K562 (cell line): Measurements from ENCODE around the gene ZC3H12C. TPM values are rescaled to one million over a fixed set of nuclear protein-coding genes. Genes with fewer than 3 reads are reported as not detected.

ENCODE experiments used
- ARID3A ChIP-seq: IDR thresholded peaks from 2 replicates; pipeline ENCODE4 v1.6.1; 2012; ENCODE audit warnings: low read depth, low read length, improper control_type of control experiment, borderline replicate concordance
- BACH1 ChIP-seq: fragments of 200-800 bp; sonication (Bioruptor generic); IDR thresholded peaks from 2 replicates; pipeline ENCODE4 v1.6.1; 2016; ENCODE audit warnings: missing genetic modification characterization, missing compliant biosample characterization
- EP400 ChIP-seq: fragments of 450-650 bp; IDR thresholded peaks from 2 replicates; pipeline ENCODE4 v1.6.1; 2017; ENCODE audit warnings: antibody characterized with exemption, mild to moderate bottlenecking, moderate library complexity
- FOXJ2 ChIP-seq: fragments of 200-800 bp; sonication (Bioruptor generic); IDR thresholded peaks from 2 replicates; pipeline ENCODE4 v1.6.1; 2016; ENCODE audit warnings: missing genetic modification characterization, missing compliant biosample characterization
- FOXJ3 ChIP-seq: sonication (generic); formaldehyde crosslinking; IDR thresholded peaks from 2 replicates; pipeline ENCODE4 v1.4.0; 2020; ENCODE audit warnings: mild to moderate bottlenecking, missing genetic modification reagents
- HEY1 ChIP-seq: fragments of 250-450 bp; sonication (Bioruptor Pico); IDR thresholded peaks from 2 replicates; pipeline ENCODE4 v1.5.0; 2020; ENCODE audit warnings: mild to moderate bottlenecking, moderate library complexity, borderline replicate concordance
- HNRNPK ChIP-seq: fragments of 200-400 bp; formaldehyde crosslinking; IDR thresholded peaks from one replicate; pipeline ENCODE4 v1.6.1; 2018; ENCODE audit warnings: mild to moderate bottlenecking, low read depth, low read length; ENCODE audit not compliant: poor library complexity, severe bottlenecking
- MEF2D ChIP-seq: conservative IDR thresholded peaks from 2 replicates; pipeline ENCODE4 v1.6.1; 2016; ENCODE audit warnings: low read depth, missing genetic modification characterization, missing compliant biosample characterization
- MTA3 ChIP-seq: fragments of 450-650 bp; formaldehyde crosslinking; IDR thresholded peaks from 2 replicates; pipeline ENCODE4 v1.6.1; 2017; ENCODE audit warnings: mild to moderate bottlenecking, borderline replicate concordance
- MYC ChIP-seq, 2 experiments: fragments of 250-450 bp in 1 of 2; sonication (Bioruptor Pico) in 1 of 2; IDR thresholded peaks; 2 replicates each; pipeline versions ENCODE4 v1.5.1 to v1.6.1; 2012 to 2021; ENCODE audit warnings: low read depth in 2 of 2, borderline replicate concordance in 1 of 2, improper control_type of control experiment in 1 of 2, low read length in 1 of 2, mild to moderate bottlenecking in 1 of 2, moderate library complexity in 1 of 2
- NFE2 ChIP-seq: IDR thresholded peaks from 2 replicates; pipeline ENCODE4 v1.6.1; 2014; ENCODE audit warnings: antibody characterized with exemption, low read depth
- OTX1 ChIP-seq: fragments of 450-650 bp; formaldehyde crosslinking; IDR thresholded peaks from 2 replicates; pipeline ENCODE4 v1.4.0; 2022; ENCODE audit warnings: mild to moderate bottlenecking
- RAD21 ChIP-seq, 2 experiments: fragments of 250-450 bp in 1 of 2; fragments of 450-650 bp in 1 of 2; sonication (Bioruptor Pico) in 1 of 2; formaldehyde crosslinking in 1 of 2; IDR thresholded peaks in 1 of 2; conservative IDR thresholded peaks in 1 of 2; 2 replicates each; pipeline versions ENCODE4 v1.4.0 to v1.8.0; 2020 to 2022; ENCODE audit warnings: mild to moderate bottlenecking in 2 of 2, moderate library complexity in 1 of 2
- SMARCA4 ChIP-seq: fragments of 450-650 bp; IDR thresholded peaks from 2 replicates; pipeline ENCODE4 v1.6.1; 2016
- SRF ChIP-seq, 2 experiments: fragments of 250-450, 450-650 bp in 1 of 2; sonication (Bioruptor Pico) in 1 of 2; sonication (generic) in 1 of 2; formaldehyde crosslinking; IDR thresholded peaks; 2 replicates each; pipeline versions ENCODE4 v1.5.0 to v1.5.1; 2020 to 2022; ENCODE audit warnings: mild to moderate bottlenecking in 1 of 2, missing genetic modification reagents in 1 of 2
- TAF9B ChIP-seq: fragments of 450-650 bp; IDR thresholded peaks from 2 replicates; pipeline ENCODE4 v1.6.1; 2018; ENCODE audit warnings: mild to moderate bottlenecking; ENCODE audit not compliant: partially characterized antibody
- TCF3 ChIP-seq: sonication (generic); formaldehyde crosslinking; IDR thresholded peaks from 2 replicates; pipeline ENCODE4 v1.4.0; 2020; ENCODE audit warnings: mild to moderate bottlenecking, missing genetic modification reagents
- TEAD4 ChIP-seq, 2 experiments: sonication (generic) in 1 of 2; formaldehyde crosslinking in 1 of 2; IDR thresholded peaks; 2 replicates each; pipeline versions ENCODE4 v1.6.1 to v1.8.0; 2012 to 2022; ENCODE audit warnings: borderline replicate concordance in 1 of 2, inconsistent platforms in 1 of 2, low read length in 1 of 2, mild to moderate bottlenecking in 1 of 2, missing genetic modification reagents in 1 of 2
- THAP7 ChIP-seq: fragments of 250-450 bp; sonication (Bioruptor Pico); IDR thresholded peaks from 2 replicates; pipeline ENCODE4 v1.5.0; 2021
- ZBTB8A ChIP-seq: fragments of 450-650 bp; IDR thresholded peaks from 2 replicates; pipeline ENCODE4 v1.6.1; 2018; ENCODE audit warnings: mild to moderate bottlenecking, moderate library complexity; ENCODE audit not compliant: partially characterized antibody
- ZFP36 ChIP-seq: fragments of 150-350 bp; IDR thresholded peaks from 2 replicates; pipeline ENCODE4 v1.6.1; 2018; ENCODE audit warnings: low read length, low read depth; ENCODE audit not compliant: partially characterized antibody
- ZNF449 ChIP-seq: fragments of 250-450 bp; sonication (Bioruptor Pico); IDR thresholded peaks from 2 replicates; pipeline ENCODE4 v1.8.0; 2022; ENCODE audit warnings: moderate library complexity, mild to moderate bottlenecking, inconsistent platforms
- ZNF79 ChIP-seq: fragments of 250-450 bp; sonication (Bioruptor Pico); IDR thresholded peaks from 2 replicates; pipeline ENCODE4 v1.4.0; 2020; ENCODE audit warnings: low read depth, mild to moderate bottlenecking, moderate library complexity
- ZNF830 ChIP-seq: fragments of 250-450 bp; sonication (Bioruptor Pico); IDR thresholded peaks from 2 replicates; pipeline ENCODE4 v1.5.0; 2021; ENCODE audit warnings: mild to moderate bottlenecking
- polyA plus RNA-seq, 8 experiments: library from polyadenylated mRNA; depleted of rRNA in 4 of 8; stranded (reverse) in 5 of 8; unstranded in 3 of 8; fragments of >200 nt; fragmentation: Nextera tagmentation in 2 of 8; fragmentation: Illumina TruSeq in 1 of 8; extraction: Ambion mirVana in 2 of 8; extraction: Trizol in 1 of 8; gene quantifications; 2 replicates each; pipeline versions ENCODE4 v1.2.1 to v1.2.3, GENCODE V29; 2011 to 2014; ENCODE audit warnings: inconsistent platforms in 1 of 8, missing spikeins in 1 of 8
- total RNA-seq, 7 experiments: library from RNA; depleted of rRNA in 6 of 7; stranded (reverse); fragments of >200 nt in 6 of 7; fragmentation: Illumina TruSeq in 2 of 7; extraction: Trizol in 2 of 7; gene quantifications; 2 replicates each; pipeline versions ENCODE4 v1.2.1 to v1.2.3, GENCODE V29; 2011 to 2021; ENCODE audit warnings: low replicate concordance in 1 of 7

Gene ZC3H12C
- total and polyA plus RNA-seq, 9 of the 15 experiments (the other 6 are each of a cell fraction or from before 2014, with no cell fraction given) = 0.56 to 5.9 (median 3.3) TPM

- no peak for TF ChIP-seq ARID3A
- TF ChIP-seq RAD21 (CRISPR knock-in tag; conservative IDR thresholded peaks at IDR 0.05 in 1 of 2, IDR thresholded peaks at IDR 0.05 in 1 of 2) = peak; percentile 50 to 74
- TF ChIP-seq ZNF830 (CRISPR knock-in tag) = no peak
- no peak for TF ChIP-seq SMARCA4
- peak; percentile 53; the same call in 1 of the 2 replicates for TF ChIP-seq MYC (IDR thresholded peaks at IDR 0.05; ENCODE audit: low read depth, low read length)
- TF ChIP-seq MYC (CRISPR knock-in tag; IDR thresholded peaks at IDR 0.05; ENCODE audit: borderline replicate concordance, low read depth) = no peak
- no peak for TF ChIP-seq EP400
- TF ChIP-seq SRF (CRISPR knock-in tag; IDR thresholded peaks at IDR 0.05) = no peak
- no peak for TF ChIP-seq TAF9B
- TF ChIP-seq TCF3 = no peak
- no peak for TF ChIP-seq MEF2D (tag)
- no peak for TF ChIP-seq ZBTB8A
- no peak for TF ChIP-seq THAP7 (CRISPR knock-in tag)
- TF ChIP-seq MTA3 = no peak
- no peak for TF ChIP-seq BACH1
- no peak for TF ChIP-seq FOXJ2 (tag)
- TF ChIP-seq ZNF449 (CRISPR knock-in tag) = no peak
- TF ChIP-seq OTX1 (CRISPR knock-in tag) = no peak
- no peak for TF ChIP-seq HEY1 (CRISPR knock-in tag)
- TF ChIP-seq FOXJ3 (CRISPR knock-in tag) = no peak
- no peak for TF ChIP-seq NFE2
- TF ChIP-seq HNRNPK = no peak
- no peak for TF ChIP-seq ZFP36
- TF ChIP-seq ZNF79 (CRISPR knock-in tag) = no peak
- TF ChIP-seq TEAD4 (IDR thresholded peaks at IDR 0.05; ENCODE audit: low read length) = no peak
- no peak for TF ChIP-seq TEAD4 (CRISPR knock-in tag; IDR thresholded peaks at IDR 0.05; ENCODE audit: borderline replicate concordance)
These were observed at the start of gene ZC3H12C (continued) for GRCh38 chr11:110092515-110093406.
